ENCODE results near the gene GRID1. TPM values are rescaled to one million over a fixed set of nuclear protein-coding genes. Genes with fewer than 3 reads are reported as not detected.

GRID1 gene
- total and polyA plus RNA-seq, 2 experiments from 2014 or later, result not detected

DNA sequence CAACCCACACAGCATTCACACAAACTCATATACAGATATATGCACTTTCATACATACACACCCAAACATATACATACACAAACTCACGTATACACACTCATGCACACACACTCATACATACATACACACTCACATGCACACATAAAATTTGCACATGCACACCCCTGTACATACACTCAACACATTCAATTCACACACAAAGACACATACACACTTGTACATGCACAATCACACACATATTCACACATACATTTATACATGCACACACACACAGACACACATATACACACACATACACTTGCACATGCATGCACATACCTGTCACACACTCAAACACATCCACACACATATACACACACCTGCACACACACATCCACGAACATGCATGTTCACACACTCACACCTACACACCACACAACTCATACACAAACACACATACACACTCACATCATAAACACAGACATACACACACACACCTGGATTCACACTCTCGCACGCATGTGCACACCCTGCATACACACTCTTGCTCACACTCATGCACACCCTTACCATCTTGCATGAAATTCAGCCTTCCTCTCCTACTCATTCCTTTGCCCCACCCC lies 451.2 kb downstream of the GRID1 start:
- Histone ChIP-seq H3F3A (ENCODE audit: insufficient read depth) (no peaks in the 10 kb centered on the region), H3K4me2 (ENCODE audit: unreplicated experiment) (no peak overlapping the region), H3K27me3 (replicated peaks; ENCODE audit: insufficient read depth) (no peaks in the 10 kb centered on the region), H3K4me1 (ENCODE audit: insufficient read depth) (no peaks in the 10 kb centered on the region), H3K9me3 (ENCODE audit: low read depth) (no peaks in the 10 kb centered on the region), H2AFZ (no peak overlapping the region), H3K36me3 (ENCODE audit: low read depth) (no peaks in the 10 kb centered on the region), H3K9ac (no peak overlapping the region), H3K27ac (no peak overlapping the region), H4K20me1 (ENCODE audit: insufficient read depth) (no peaks in the 10 kb centered on the region), H3K79me2 (ENCODE audit: insufficient read depth) (no peaks in the 10 kb centered on the region), H3K9me2 (ENCODE audit: insufficient read depth) (no peaks in the 10 kb centered on the region), H3K4me3 (no peak overlapping the region)
- DNase-seq, result no peak
- TF ChIP-seq EZH2phosphoT487 (IDR thresholded peaks at IDR 0.05; ENCODE audit: insufficient read depth, low read depth), result no peak
- TF ChIP-seq EZH2 (IDR thresholded peaks at IDR 0.05; ENCODE audit: insufficient read depth, poor library complexity, severe bottlenecking), result no peak
- 38 to 57% methylated on average over 4 of the region's 4 CpGs for WGBS, 2 experiments (ENCODE audit: low coverage in 1 of 2, low lambda C conversion rate in 2 of 2, missing lambda C conversion rate in 2 of 2)
- in situ Hi-C loops (cut with MboI), result no loop called here

- no peak for DNase-seq
Measured at GRCh38 chr10:85914720-85915119, 451.9 kb downstream of the GRID1 start.

GRCh38 chr10:85908462-85908861 lies 458.1 kb downstream of the GRID1 start:
- Histone ChIP-seq H3K36me3 (ENCODE audit: low read depth) (no peaks in the 10 kb centered on the region), H3K27me3 (replicated peaks; ENCODE audit: insufficient read depth) (no peaks in the 10 kb centered on the region), H3K27ac (no peak overlapping the region), H3K4me1 (ENCODE audit: insufficient read depth) (no peaks in the 10 kb centered on the region), H3F3A (ENCODE audit: insufficient read depth) (no peaks in the 10 kb centered on the region), H3K4me3 (no peak overlapping the region), H3K9ac (no peak overlapping the region), H4K20me1 (ENCODE audit: insufficient read depth) (no peaks in the 10 kb centered on the region), H3K79me2 (ENCODE audit: insufficient read depth) (no peaks in the 10 kb centered on the region), H3K9me3 (ENCODE audit: low read depth) (no peaks in the 10 kb centered on the region), H3K9me2 (ENCODE audit: insufficient read depth) (no peaks in the 10 kb centered on the region), H2AFZ (no peak overlapping the region), H3K4me2 (ENCODE audit: unreplicated experiment) (no peak overlapping the region)
- in situ Hi-C loops (cut with MboI), result no loop called here
- WGBS, 2 experiments (ENCODE audit: low coverage in 1 of 2, low lambda C conversion rate in 2 of 2, missing lambda C conversion rate in 2 of 2), result 32 to 38% methylated on average over 3 of the region's 3 CpGs
- no peak for DNase-seq
- TF ChIP-seq EZH2 (IDR thresholded peaks at IDR 0.05; ENCODE audit: insufficient read depth, poor library complexity, severe bottlenecking) (no peak), EZH2phosphoT487 (IDR thresholded peaks at IDR 0.05; ENCODE audit: insufficient read depth, low read depth) (no peak)

More at GRCh38 chr10:85914720-85915119, 451.9 kb downstream of the GRID1 start:
- no peaks in the 10 kb centered on the region for H4K20me1 ChIP-seq (ENCODE audit: insufficient read depth)
- H3K36me3 ChIP-seq (ENCODE audit: low read depth), result no peaks in the 10 kb centered on the region
- H3K9ac ChIP-seq, result no peak overlapping the region
- no peaks in the 10 kb centered on the region for H3K27me3 ChIP-seq (replicated peaks; ENCODE audit: insufficient read depth)
- no peak overlapping the region for H2AFZ ChIP-seq
- no peaks in the 10 kb centered on the region for H3K4me1 ChIP-seq (ENCODE audit: insufficient read depth)
- no peak overlapping the region for H3K27ac ChIP-seq
- H3K9me3 ChIP-seq (ENCODE audit: low read depth), result no peaks in the 10 kb centered on the region
- in situ Hi-C loops (cut with MboI), result no loop called here
- no peaks in the 10 kb centered on the region for H3K9me2 ChIP-seq (ENCODE audit: insufficient read depth)
- 42 to 44% methylated on average over 3 of the region's 3 CpGs for WGBS, 2 experiments (ENCODE audit: low coverage in 1 of 2, low lambda C conversion rate in 2 of 2, missing lambda C conversion rate in 2 of 2)
- H3K4me2 ChIP-seq (ENCODE audit: unreplicated experiment), result no peak overlapping the region
- no peak overlapping the region for H3K4me3 ChIP-seq
- H3K79me2 ChIP-seq (ENCODE audit: insufficient read depth), result no peaks in the 10 kb centered on the region
- no peak for TF ChIP-seq EZH2 (IDR thresholded peaks at IDR 0.05; ENCODE audit: insufficient read depth, poor library complexity, severe bottlenecking)
- TF ChIP-seq EZH2phosphoT487 (IDR thresholded peaks at IDR 0.05; ENCODE audit: insufficient read depth, low read depth), result no peak
- no peaks in the 10 kb centered on the region for H3F3A ChIP-seq (ENCODE audit: insufficient read depth)

DNA sequence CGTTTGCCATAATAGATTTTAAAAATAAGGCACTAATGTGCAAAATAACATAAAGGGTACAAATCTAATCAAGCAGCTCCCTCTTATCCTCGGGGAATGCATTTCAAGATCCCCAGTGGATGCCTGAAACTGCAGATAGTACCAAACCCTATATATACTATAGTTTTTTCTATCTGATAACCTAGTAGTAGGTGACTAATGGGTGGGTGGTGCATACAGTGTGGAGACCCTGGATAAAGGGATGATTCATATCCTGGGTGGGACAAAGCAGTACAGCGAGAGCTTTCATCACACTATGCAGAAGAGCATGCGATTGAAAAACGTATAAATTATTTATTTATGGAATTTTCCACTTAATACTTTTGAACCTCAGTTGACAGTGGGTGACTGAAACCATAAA lies 464.5 kb downstream of the GRID1 start:
- H4K20me1 ChIP-seq (ENCODE audit: insufficient read depth), result no peaks in the 10 kb centered on the region
- H3K27me3 ChIP-seq (replicated peaks; ENCODE audit: insufficient read depth), result no peaks in the 10 kb centered on the region
- H3K79me2 ChIP-seq (ENCODE audit: insufficient read depth), result no peaks in the 10 kb centered on the region
- H3K9me2 ChIP-seq (ENCODE audit: insufficient read depth), result no peaks in the 10 kb centered on the region
- no peak overlapping the region for H2AFZ ChIP-seq
- WGBS, 2 experiments (ENCODE audit: low coverage in 1 of 2, low lambda C conversion rate in 2 of 2, missing lambda C conversion rate in 2 of 2), result 33 to 41% methylated on average over 5 of the region's 5 CpGs
- no peak overlapping the region for H3K4me2 ChIP-seq (ENCODE audit: unreplicated experiment)
- TF ChIP-seq EZH2 (IDR thresholded peaks at IDR 0.05; ENCODE audit: insufficient read depth, poor library complexity, severe bottlenecking), result no peak
- TF ChIP-seq EZH2phosphoT487 (IDR thresholded peaks at IDR 0.05; ENCODE audit: insufficient read depth, low read depth), result no peak
- H3K4me3 ChIP-seq, result no peak overlapping the region
- H3K9me3 ChIP-seq (ENCODE audit: low read depth), result no peaks in the 10 kb centered on the region
- no peak overlapping the region for H3K27ac ChIP-seq
- H3K4me1 ChIP-seq (ENCODE audit: insufficient read depth), result no peaks in the 10 kb centered on the region
- no peak overlapping the region for H3K9ac ChIP-seq
- in situ Hi-C loops (cut with MboI), result no loop called here
- H3K36me3 ChIP-seq (ENCODE audit: low read depth), result no peaks in the 10 kb centered on the region
- no peak for DNase-seq
- H3F3A ChIP-seq (ENCODE audit: insufficient read depth), result no peaks in the 10 kb centered on the region
